Naive B cell (primary cell): ENCODE measurements around the gene MID1IP1. TPM values are rescaled to one million over a fixed set of nuclear protein-coding genes. Genes with fewer than 3 reads are reported as not detected.

Source experiments
- ATAC-seq, 2 donors: fragments of 150-1000 bp; cut with Tn5 transposase; 2 replicates each; pipeline ENCODE4 v1.10.0; 2021; ENCODE audit warnings: low read depth in 2 of 2, mild to moderate bottlenecking in 2 of 2, moderate library complexity in 2 of 2
- DNase-seq: peaks from one replicate; pipeline ENCODE4 v3.0.0; 2022
- H3K27ac Mint-ChIP-seq, 6 donors: one replicate each; pipeline ENCODE4 v1.8.0; 2020 to 2022; ENCODE audit warnings: mild to moderate bottlenecking in 6 of 6, mixed read lengths in 6 of 6, moderate library complexity in 5 of 6, inconsistent platforms in 2 of 6
- H3K27me3 Mint-ChIP-seq, 3 donors: one replicate each; pipeline ENCODE4 v1.8.0; 2021 to 2022; ENCODE audit warnings: mixed read lengths in 3 of 3, mild to moderate bottlenecking in 1 of 3
- H3K36me3 Mint-ChIP-seq, 2 donors: one replicate each; pipeline ENCODE4 v1.8.0; 2020 to 2022; ENCODE audit warnings: mixed read lengths in 2 of 2, inconsistent platforms in 1 of 2, mild to moderate bottlenecking in 1 of 2
- H3K4me1 Mint-ChIP-seq, 3 donors: one replicate each; pipeline ENCODE4 v1.8.0; 2020 to 2022; ENCODE audit warnings: mixed read lengths in 3 of 3, inconsistent platforms in 1 of 3, mild to moderate bottlenecking in 1 of 3, moderate library complexity in 1 of 3
- H3K4me3 Mint-ChIP-seq, 8 donors: one replicate each; pipeline ENCODE4 v1.8.0; 2020 to 2022; ENCODE audit warnings: mild to moderate bottlenecking in 8 of 8, mixed read lengths in 8 of 8, moderate library complexity in 8 of 8, inconsistent platforms in 2 of 8
- H3K9me3 Mint-ChIP-seq, 7 donors: one replicate each; pipeline ENCODE4 v1.8.0; 2020 to 2022; ENCODE audit warnings: mixed read lengths in 7 of 7, mild to moderate bottlenecking in 5 of 7, inconsistent platforms in 2 of 7, moderate library complexity in 1 of 7
- polyA plus RNA-seq, 6 donors: library from polyadenylated mRNA; unstranded; fragments of 300-500 nt; fragmentation: Illumina TruSeq; gene quantifications; one replicate each; pipeline ENCODE4 v1.2.3, GENCODE V29; 2021; ENCODE audit warnings: low read depth in 6 of 6

MID1IP1 gene
- polyA plus RNA-seq, 6 donors from 2014 or later: 21.8 to 39.4 (median 28.9) TPM

- peaks cover 0 to 3% (median 0%) of the 10 kb centered on the region in 3 donors for H3K27me3 Mint-ChIP-seq
- H3K9me3 Mint-ChIP-seq: peaks cover 0 to 5% (median 0%) of the 10 kb centered on the region in 7 donors
- no peak overlapping the region for H3K27ac Mint-ChIP-seq
- ATAC-seq: no peak
- H3K36me3 Mint-ChIP-seq: no peaks in the 10 kb centered on the region
- DNase-seq: no peak
- no peaks in the 10 kb centered on the region for H3K4me1 Mint-ChIP-seq
- no peak overlapping the region for H3K4me3 Mint-ChIP-seq
Observed at GRCh38 chrX:38820751-38821150, 19.5 kb downstream of the MID1IP1 start.

- Mint-ChIP-seq H3K27ac (no peak overlapping the region), H3K9me3 (peaks cover 0 to 10% (median 0%) of the 10 kb centered on the region in 7 donors), H3K4me1 (no peaks in the 10 kb centered on the region), H3K4me3 (no peak overlapping the region), H3K36me3 (no peaks in the 10 kb centered on the region), H3K27me3 (peaks cover 0 to 3% (median 0%) of the 10 kb centered on the region in 3 donors)
- no peak for DNase-seq
- ATAC-seq: no peak
Observed at GRCh38 chrX:38824176-38824575, 22.9 kb downstream of the MID1IP1 start.

GRCh38 chrX:38831949-38832348 is 30.7 kb downstream of the MID1IP1 start:
- Mint-ChIP-seq H3K27me3 (no peaks in the 10 kb centered on the region), H3K27ac (no peak overlapping the region), H3K9me3 (peaks cover 0 to 3% (median 0%) of the 10 kb centered on the region in 7 donors), H3K4me1 (no peaks in the 10 kb centered on the region), H3K36me3 (no peaks in the 10 kb centered on the region), H3K4me3 (no peak overlapping the region)
- DNase-seq (no peak), ATAC-seq (no peak)

- H3K4me1 Mint-ChIP-seq: no peaks in the 10 kb centered on the region
- peaks cover 0 to 6% (median 0%) of the 10 kb centered on the region in 7 donors for H3K9me3 Mint-ChIP-seq
- DNase-seq (no peak), ATAC-seq (no peak)
- no peak overlapping the region for H3K4me3 Mint-ChIP-seq
- H3K36me3 Mint-ChIP-seq: no peaks in the 10 kb centered on the region
- H3K27me3 Mint-ChIP-seq: peaks cover 0 to 3% (median 0%) of the 10 kb centered on the region in 3 donors
- H3K27ac Mint-ChIP-seq: no peak overlapping the region
Observed at GRCh38 chrX:38837389-38837788, 36.1 kb downstream of the MID1IP1 start.

- Mint-ChIP-seq H3K27ac (peak overlapping the region in 1 of 6 donors; percentile 50), H3K27me3 (peaks cover 0 to 7% (median 0%) of the 10 kb centered on the region in 3 donors), H3K9me3 (peaks cover 0 to 6% (median 0%) of the 10 kb centered on the region in 7 donors), H3K4me1 (no peaks in the 10 kb centered on the region), H3K36me3 (no peaks in the 10 kb centered on the region), H3K4me3 (no peak overlapping the region)
- ATAC-seq: no peak
- DNase-seq: no peak
Observed at GRCh38 chrX:38839277-38839676, 38.0 kb downstream of the MID1IP1 start.

GRCh38 chrX:38839944-38840343 is 38.7 kb downstream of the MID1IP1 start:
- Mint-ChIP-seq H3K4me3 (no peak overlapping the region), H3K27ac (no peak overlapping the region), H3K9me3 (peaks cover 0 to 6% (median 0%) of the 10 kb centered on the region in 7 donors), H3K4me1 (no peaks in the 10 kb centered on the region), H3K27me3 (peaks cover 0 to 7% (median 0%) of the 10 kb centered on the region in 3 donors), H3K36me3 (no peaks in the 10 kb centered on the region)
- no peak for DNase-seq
- no peak for ATAC-seq

GRCh38 chrX:38841750-38842149 is 40.5 kb downstream of the MID1IP1 start:
- Mint-ChIP-seq H3K27ac (no peak overlapping the region), H3K9me3 (peaks cover 0 to 6% (median 0%) of the 10 kb centered on the region in 7 donors), H3K4me1 (peaks cover 0 to 12% (median 0%) of the 10 kb centered on the region in 3 donors), H3K4me3 (no peak overlapping the region), H3K36me3 (no peaks in the 10 kb centered on the region), H3K27me3 (peaks cover 0 to 7% (median 0%) of the 10 kb centered on the region in 3 donors)
- DNase-seq (no peak), ATAC-seq (no peak)

GRCh38 chrX:38845426-38845825 is 44.2 kb downstream of the MID1IP1 start:
- no peaks in the 10 kb centered on the region for H3K36me3 Mint-ChIP-seq
- DNase-seq (no peak), ATAC-seq (no peak)
- H3K27me3 Mint-ChIP-seq: peaks cover 0 to 7% (median 0%) of the 10 kb centered on the region in 3 donors
- no peaks in the 10 kb centered on the region for H3K9me3 Mint-ChIP-seq
- H3K4me3 Mint-ChIP-seq: no peak overlapping the region
- H3K27ac Mint-ChIP-seq: no peak overlapping the region
- peaks cover 0 to 12% (median 0%) of the 10 kb centered on the region in 3 donors for H3K4me1 Mint-ChIP-seq

- DNase-seq (no peak), ATAC-seq (no peak)
- peak overlapping the region in 1 of 6 donors; percentile 7 for H3K27ac Mint-ChIP-seq
- H3K4me3 Mint-ChIP-seq: no peak overlapping the region
- peaks cover 0 to 5% (median 0%) of the 10 kb centered on the region in 3 donors for H3K27me3 Mint-ChIP-seq
- H3K4me1 Mint-ChIP-seq: peaks cover 0 to 12% (median 0%) of the 10 kb centered on the region in 3 donors
- H3K9me3 Mint-ChIP-seq: peaks cover 0 to 8% (median 0%) of the 10 kb centered on the region in 7 donors
- no peaks in the 10 kb centered on the region for H3K36me3 Mint-ChIP-seq
Observed at GRCh38 chrX:38847206-38847902, 46.1 kb downstream of the MID1IP1 start.

GRCh38 chrX:38847903-38848230 is 46.6 kb downstream of the MID1IP1 start:
- no peak overlapping the region for H3K4me3 Mint-ChIP-seq
- no peaks in the 10 kb centered on the region for H3K36me3 Mint-ChIP-seq
- no peaks in the 10 kb centered on the region for H3K27me3 Mint-ChIP-seq
- H3K4me1 Mint-ChIP-seq: peaks cover 0 to 12% (median 0%) of the 10 kb centered on the region in 3 donors
- no peak overlapping the region for H3K27ac Mint-ChIP-seq
- ATAC-seq: no peak
- no peak for DNase-seq
- peaks cover 0 to 9% (median 0%) of the 10 kb centered on the region in 7 donors for H3K9me3 Mint-ChIP-seq

- Mint-ChIP-seq H3K4me3 (no peak overlapping the region), H3K27ac (no peak overlapping the region), H3K4me1 (peaks cover 0 to 12% (median 0%) of the 10 kb centered on the region in 3 donors), H3K9me3 (peaks cover 0 to 9% (median 2%) of the 10 kb centered on the region in 7 donors), H3K36me3 (no peaks in the 10 kb centered on the region), H3K27me3 (no peaks in the 10 kb centered on the region)
- DNase-seq: no peak
- ATAC-seq: no peak
Observed at GRCh38 chrX:38848671-38849455, 47.6 kb downstream of the MID1IP1 start.

- no peaks in the 10 kb centered on the region for H3K36me3 Mint-ChIP-seq
- ATAC-seq: no peak
- H3K4me3 Mint-ChIP-seq: no peak overlapping the region
Observed at GRCh38 chrX:38850807-38851544, 49.7 kb downstream of the MID1IP1 start.

GRCh38 chrX:38854305-38854704 is 53.0 kb downstream of the MID1IP1 start:
- H3K9me3 Mint-ChIP-seq: peaks cover 0 to 9% (median 2%) of the 10 kb centered on the region in 7 donors
- no peak overlapping the region for H3K27ac Mint-ChIP-seq
- DNase-seq (no peak), ATAC-seq (no peak)
- H3K27me3 Mint-ChIP-seq: no peaks in the 10 kb centered on the region
- peak overlapping the region in 1 of 8 donors; percentile 44 for H3K4me3 Mint-ChIP-seq
- peaks cover 0 to 6% (median 0%) of the 10 kb centered on the region in 3 donors for H3K4me1 Mint-ChIP-seq
- no peaks in the 10 kb centered on the region for H3K36me3 Mint-ChIP-seq

More at GRCh38 chrX:38850807-38851544, 49.7 kb downstream of the MID1IP1 start:
- peaks cover 0 to 7% (median 0%) of the 10 kb centered on the region in 3 donors for H3K4me1 Mint-ChIP-seq
- H3K9me3 Mint-ChIP-seq: peaks cover 0 to 9% (median 2%) of the 10 kb centered on the region in 7 donors
- no peaks in the 10 kb centered on the region for H3K27me3 Mint-ChIP-seq
- H3K27ac Mint-ChIP-seq: no peak overlapping the region
- no peak for DNase-seq
